GM12875 (cell line): ENCODE data around the gene NRSN2.

Source experiments
- H3K4me3 ChIP-seq: one replicate; pipeline ENCODE4 v1.5.1; 2011; ENCODE audit warnings: low read depth, low read length, control low read depth
- CTCF ChIP-seq: IDR thresholded peaks from 2 replicates; pipeline ENCODE4 v1.5.1; 2011; ENCODE audit warnings: low read depth, mild to moderate bottlenecking, control low read depth, inconsistent platforms, low read length, moderate library complexity, borderline replicate concordance; ENCODE audit not compliant: insufficient read depth

The NRSN2 gene

GRCh38 chr20:313402-313801, 33.5 kb upstream of the NRSN2 start:
- H3K4me3 ChIP-seq = no peak overlapping the region
- TF ChIP-seq CTCF = no peak

- no peak for TF ChIP-seq CTCF
- H3K4me3 ChIP-seq = no peak overlapping the region
These were observed 33.0 kb upstream of the NRSN2 start for GRCh38 chr20:313948-314347.

GRCh38 chr20:316316-317068, 30.4 kb upstream of the NRSN2 start:
- no peak overlapping the region for H3K4me3 ChIP-seq
- no peak for TF ChIP-seq CTCF

- TF ChIP-seq CTCF = no peak
- H3K4me3 ChIP-seq = peak overlapping the region; percentile 61
These were observed 22.5 kb upstream of the NRSN2 start for GRCh38 chr20:324177-325044.

- H3K4me3 ChIP-seq = peak within 1 kb of the TSS; percentile 61
- no peak for TF ChIP-seq CTCF
These were observed 21.6 kb upstream of the NRSN2 start, which contains the start of gene SOX12 for GRCh38 chr20:325045-325888. SOX12 (plus strand) TSS chr20:325552; CDS start chr20:325925, 373 bp downstream.

GRCh38 chr20:325889-326644, 20.8 kb upstream of the NRSN2 start:
- H3K4me3 ChIP-seq = peak overlapping the region; percentile 61
- no peak for TF ChIP-seq CTCF
